ENCODE data around the gene ZNF195. TPM values are rescaled to one million over a fixed set of nuclear protein-coding genes. Genes with fewer than 3 reads are reported as not detected.
"Not testable (repeated sequence)": the region's sequence is repeated elsewhere in the genome, so short reads cannot be mapped to it uniquely, and the experiment has no call there.

The ZNF195 gene
- polyA plus RNA-seq, 1 experiment, result 10.2 TPM

GRCh38 chr11:3417047-3417446 is 38.1 kb upstream of the ZNF195 start:
- CTCF ChIA-PET, result interaction anchor here (0.8 to 0.9 kb wide), 2 partner anchors 10 to 77 kb away, joined by 3 to 8 read pairs; no protein-coding TSS in a partner anchor

DNA sequence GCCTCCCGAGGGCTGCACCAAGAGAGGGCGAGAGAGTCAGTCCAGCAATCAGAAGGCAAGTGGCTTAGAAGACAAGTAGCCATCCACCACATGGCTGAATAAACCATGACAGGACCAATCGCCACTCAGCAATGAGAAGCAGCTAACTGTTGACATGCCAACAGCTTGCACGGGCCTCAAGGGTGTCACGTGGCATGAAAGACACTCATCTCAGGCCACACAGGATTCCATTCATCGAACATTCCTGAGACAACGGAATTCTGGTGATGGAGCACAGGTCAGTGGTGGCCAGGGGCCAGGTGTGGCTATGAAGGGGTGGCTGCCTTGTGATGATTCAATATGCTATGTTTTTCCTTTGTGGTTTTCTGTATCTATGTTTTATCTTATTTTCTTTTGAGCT is 36.4 kb upstream of the ZNF195 start:
- CTCF ChIA-PET; H3K27me3 ChIP-seq (ENCODE audit: control insufficient read depth, insufficient read depth, low read length); H3K4me3 ChIP-seq (ENCODE audit: low read depth, low read length); H3K36me3 ChIP-seq (ENCODE audit: control insufficient read depth, insufficient read depth, low read length); DNase-seq (ENCODE audit: low read depth); POLR2A ChIA-PET: not testable (repeated sequence)

More at GRCh38 chr11:3417047-3417446, 38.1 kb upstream of the ZNF195 start:
- H3K4me3 ChIP-seq (ENCODE audit: low read depth, low read length); DNase-seq (ENCODE audit: low read depth); POLR2A ChIA-PET; H3K27me3 ChIP-seq (ENCODE audit: control insufficient read depth, insufficient read depth, low read length); H3K36me3 ChIP-seq (ENCODE audit: control insufficient read depth, insufficient read depth, low read length): not testable (repeated sequence)
- peak; percentile 47 for TF ChIP-seq CTCF (IDR thresholded peaks at IDR 0.05; ENCODE audit: insufficient read depth, low read depth, low read length)

DNA sequence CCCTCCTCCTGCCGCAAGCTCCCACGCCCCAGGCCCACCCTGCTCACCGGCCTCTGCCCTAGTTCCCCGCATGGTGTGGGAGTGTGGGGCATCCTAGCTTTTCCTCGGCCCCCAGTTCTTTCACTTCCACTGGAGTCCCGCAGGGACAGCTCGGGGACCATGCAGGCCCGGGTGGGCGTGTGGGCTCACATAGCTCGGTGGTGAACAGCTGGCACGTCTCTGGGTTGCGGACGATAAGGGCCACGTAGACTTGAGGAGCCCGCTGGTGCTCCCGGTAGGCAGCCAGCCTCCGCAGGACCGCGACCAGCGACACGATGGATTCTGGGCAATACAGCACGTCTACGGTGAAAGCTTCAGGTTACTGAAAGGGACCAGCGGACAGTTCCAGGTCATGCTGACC is 34.7 kb upstream of the ZNF195 start:
- POLR2A ChIA-PET; H3K27me3 ChIP-seq (ENCODE audit: control insufficient read depth, insufficient read depth, low read length): not testable (repeated sequence)
- CTCF ChIA-PET, result interaction anchor here (0.6 to 1.1 kb wide), 3 partner anchors 8 to 881 kb away, joined by 3 to 5 read pairs (median 3); no protein-coding TSS in a partner anchor

DNA sequence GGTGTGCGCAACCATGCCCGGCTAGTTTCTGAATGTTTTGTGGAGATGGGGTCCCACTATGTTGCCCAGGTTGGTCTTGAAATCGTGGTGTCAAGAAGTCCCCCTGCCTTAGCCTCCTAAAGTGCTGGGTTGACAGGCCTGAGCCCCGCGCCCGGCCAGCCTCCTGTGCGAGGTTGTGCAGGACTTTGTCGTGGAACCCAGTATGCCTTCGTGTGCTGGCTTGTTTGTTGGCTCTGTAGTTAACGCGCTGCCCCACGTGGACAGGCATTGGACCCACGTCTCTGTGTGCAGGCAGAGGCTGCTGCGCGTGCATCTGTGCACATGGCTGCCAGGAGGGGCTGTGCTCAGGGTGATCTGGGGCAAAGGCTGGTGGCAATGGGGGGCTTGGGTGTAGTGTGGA is 33.9 kb upstream of the ZNF195 start:
- CTCF ChIA-PET, result interaction anchor here (0.9 kb wide), 1 partner anchor 72 kb away, joined by 5 read pairs; no protein-coding TSS in a partner anchor
- H3K27me3 ChIP-seq (ENCODE audit: control insufficient read depth, insufficient read depth, low read length), result no peaks in the 10 kb centered on the region
- DNase-seq (ENCODE audit: low read depth), result no peak
- H3K36me3 ChIP-seq (ENCODE audit: control insufficient read depth, insufficient read depth, low read length), result no peaks in the 10 kb centered on the region
- no peak for TF ChIP-seq CTCF (IDR thresholded peaks at IDR 0.05; ENCODE audit: insufficient read depth, low read depth, low read length)
- H3K4me3 ChIP-seq (ENCODE audit: low read depth, low read length), result no peak overlapping the region
- POLR2A ChIA-PET, result no interaction called here

More for the DNA sequence above, 34.7 kb upstream of the ZNF195 start:
- not testable (repeated sequence) for H3K36me3 ChIP-seq (ENCODE audit: control insufficient read depth, insufficient read depth, low read length); H3K4me3 ChIP-seq (ENCODE audit: low read depth, low read length); DNase-seq (ENCODE audit: low read depth)

DNA sequence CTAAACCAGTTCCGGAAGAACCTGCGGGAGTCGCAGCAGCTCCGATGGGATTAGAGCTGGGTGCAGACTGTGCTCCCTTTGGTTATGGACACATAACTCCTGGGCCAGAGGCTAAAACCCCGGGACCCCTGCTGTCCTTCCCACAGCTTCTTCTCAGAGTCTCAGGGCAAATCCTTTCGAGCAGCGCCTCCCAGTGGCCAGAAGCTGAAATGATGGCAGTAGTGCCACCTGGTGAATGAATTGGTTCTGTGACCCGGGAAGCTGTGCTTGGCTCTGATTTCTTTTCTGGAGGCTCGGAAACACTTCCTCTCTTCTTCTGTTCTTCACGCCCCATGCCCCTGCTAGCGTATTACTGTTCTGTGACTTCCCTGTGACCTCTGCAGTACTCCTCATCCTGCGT is 29.8 kb upstream of the ZNF195 start:
- H3K36me3 ChIP-seq (ENCODE audit: control insufficient read depth, insufficient read depth, low read length); POLR2A ChIA-PET; H3K4me3 ChIP-seq (ENCODE audit: low read depth, low read length); H3K27me3 ChIP-seq (ENCODE audit: control insufficient read depth, insufficient read depth, low read length); DNase-seq (ENCODE audit: low read depth): not testable (repeated sequence)
- peak; percentile 76 for TF ChIP-seq CTCF (IDR thresholded peaks at IDR 0.05; ENCODE audit: insufficient read depth, low read depth, low read length)
- CTCF ChIA-PET, result interaction anchor here (0.7 to 5.1 kb wide), 17 partner anchors 9 to 985 kb away, joined by 3 to 47 read pairs (median 3); partner anchors contain the start of gene ZNF195

- CTCF ChIA-PET, result interaction anchor here (0.7 to 5.1 kb wide), 15 partner anchors 9 to 985 kb away, joined by 3 to 47 read pairs (median 3); partner anchors contain the start of gene ZNF195
- DNase-seq (ENCODE audit: low read depth); POLR2A ChIA-PET; H3K4me3 ChIP-seq (ENCODE audit: low read depth, low read length); H3K36me3 ChIP-seq (ENCODE audit: control insufficient read depth, insufficient read depth, low read length); H3K27me3 ChIP-seq (ENCODE audit: control insufficient read depth, insufficient read depth, low read length): not testable (repeated sequence)
Measured at GRCh38 chr11:3408058-3408605, 29.2 kb upstream of the ZNF195 start.

- POLR2A ChIA-PET, result not testable (repeated sequence)
- CTCF ChIA-PET, result interaction anchor here (1.1 to 5.1 kb wide), 3 partner anchors 11 to 66 kb away, joined by 3 to 47 read pairs (median 7); no protein-coding TSS in a partner anchor
Measured at GRCh38 chr11:3406937-3407336, 28.0 kb upstream of the ZNF195 start.

GRCh38 chr11:3406223-3406875 is 27.4 kb upstream of the ZNF195 start:
- POLR2A ChIA-PET; H3K4me3 ChIP-seq (ENCODE audit: low read depth, low read length); H3K36me3 ChIP-seq (ENCODE audit: control insufficient read depth, insufficient read depth, low read length); DNase-seq (ENCODE audit: low read depth); H3K27me3 ChIP-seq (ENCODE audit: control insufficient read depth, insufficient read depth, low read length): not testable (repeated sequence)
- CTCF ChIA-PET, result interaction anchor here (1.1 to 5.1 kb wide), 2 partner anchors 11 to 65 kb away, joined by 3 to 47 read pairs; no protein-coding TSS in a partner anchor

More at GRCh38 chr11:3406937-3407336, 28.0 kb upstream of the ZNF195 start:
- not testable (repeated sequence) for H3K27me3 ChIP-seq (ENCODE audit: control insufficient read depth, insufficient read depth, low read length); DNase-seq (ENCODE audit: low read depth); H3K36me3 ChIP-seq (ENCODE audit: control insufficient read depth, insufficient read depth, low read length); H3K4me3 ChIP-seq (ENCODE audit: low read depth, low read length)

GRCh38 chr11:3404076-3404925 is 25.4 kb upstream of the ZNF195 start:
- DNase-seq (ENCODE audit: low read depth); H3K36me3 ChIP-seq (ENCODE audit: control insufficient read depth, insufficient read depth, low read length); H3K4me3 ChIP-seq (ENCODE audit: low read depth, low read length); CTCF ChIA-PET; POLR2A ChIA-PET; H3K27me3 ChIP-seq (ENCODE audit: control insufficient read depth, insufficient read depth, low read length): not testable (repeated sequence)

All from BJ (cell line).